ENCODE results near the gene GH2.
A peak's percentile ranks its signal among the peaks of the same experiment; 100 is the strongest.
"Not testable (repeated sequence)": the region's sequence is repeated elsewhere in the genome, so short reads cannot be mapped to it uniquely, and the experiment has no call there.

The GH2 gene

GRCh38 chr17:63880706-63881105, 1.0 kb downstream of the GH2 start:
- intact Hi-C loops (cut with DNase I): no loop called here
- peak in 1 of 10 donors; percentile 52 for DNase-seq

DNA sequence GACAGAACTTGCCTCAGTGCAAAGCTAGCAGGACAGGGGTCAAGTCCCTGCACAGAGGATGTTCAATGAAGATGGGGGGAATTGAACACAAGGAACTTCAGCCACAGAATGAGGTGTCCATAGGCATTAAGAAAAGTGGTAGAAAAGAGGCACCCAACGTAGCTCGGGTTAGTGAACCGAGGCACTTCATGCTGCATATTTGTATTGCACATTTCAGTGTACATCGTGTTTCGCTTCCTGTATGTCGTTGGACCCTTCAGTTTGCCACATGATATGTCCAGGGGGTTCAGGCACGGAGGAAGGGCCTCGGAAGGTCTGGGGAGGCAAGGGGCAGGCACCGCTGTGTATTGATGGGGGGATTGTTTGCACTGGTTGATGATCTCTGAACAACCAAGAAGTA, 3.3 kb downstream of the GH2 start:
- DNase-seq: peak in 1 of 10 donors; percentile 32

DNA sequence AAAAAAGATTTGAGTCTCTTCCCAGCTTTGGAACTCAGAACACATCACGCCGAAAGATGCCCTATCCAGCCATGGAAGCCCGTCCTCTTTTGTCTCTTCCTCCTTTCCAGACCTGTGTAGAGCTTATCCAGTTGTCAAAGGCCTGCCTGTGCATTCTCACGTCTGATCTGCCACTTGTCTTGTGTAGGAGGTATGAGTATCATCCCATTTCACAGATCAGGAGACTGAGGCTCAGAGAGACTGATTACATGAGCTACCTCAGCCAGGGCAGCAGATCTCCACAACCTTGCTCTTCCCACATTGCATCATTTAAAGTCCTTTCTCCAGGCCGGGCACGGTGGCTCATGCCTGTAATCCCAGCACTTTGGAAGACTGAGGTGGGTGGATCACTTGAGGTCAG, 7.1 kb downstream of the GH2 start:
- intact Hi-C loops (cut with DNase I): not testable (repeated sequence)
- DNase-seq: peak in 1 of 10 donors; percentile 14

More for the DNA sequence above, 3.3 kb downstream of the GH2 start:
- intact Hi-C loops (cut with DNase I): not testable (repeated sequence)

GRCh38 chr17:63874061-63874626, 7.6 kb downstream of the GH2 start:
- intact Hi-C loops (cut with DNase I): not testable (repeated sequence)
- DNase-seq: peak in 1 of 10 donors; percentile 10

DNA sequence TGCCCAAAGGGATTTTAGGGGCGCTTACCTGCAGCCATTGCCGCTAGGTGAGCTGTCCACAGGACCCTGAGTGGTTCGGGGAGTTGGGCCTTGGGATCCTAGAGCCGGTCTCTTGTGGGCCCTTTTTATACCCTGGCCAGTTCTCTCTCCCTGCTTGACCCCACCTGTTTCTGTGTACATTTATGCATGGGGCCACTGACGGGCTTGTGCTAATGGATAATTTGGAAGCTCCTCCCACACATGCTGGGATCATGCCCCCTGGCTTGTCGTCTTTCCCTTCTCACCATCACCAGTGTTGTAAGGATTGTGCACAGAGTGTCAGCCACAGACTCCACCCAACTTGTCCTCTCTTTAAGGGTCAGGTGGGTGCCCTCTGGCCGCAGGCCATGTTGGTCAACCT, 8.2 kb downstream of the GH2 start, which contains the start of gene CSH2:
Gene CSH2, minus strand, starts transcription at position 101 of the 400 bp plus-strand sequence. Its CDS starts 63 bp downstream, at position 38.
- DNase-seq: peak in 1 of 10 donors; percentile 18
- intact Hi-C loops (cut with DNase I): not testable (repeated sequence)

DNA sequence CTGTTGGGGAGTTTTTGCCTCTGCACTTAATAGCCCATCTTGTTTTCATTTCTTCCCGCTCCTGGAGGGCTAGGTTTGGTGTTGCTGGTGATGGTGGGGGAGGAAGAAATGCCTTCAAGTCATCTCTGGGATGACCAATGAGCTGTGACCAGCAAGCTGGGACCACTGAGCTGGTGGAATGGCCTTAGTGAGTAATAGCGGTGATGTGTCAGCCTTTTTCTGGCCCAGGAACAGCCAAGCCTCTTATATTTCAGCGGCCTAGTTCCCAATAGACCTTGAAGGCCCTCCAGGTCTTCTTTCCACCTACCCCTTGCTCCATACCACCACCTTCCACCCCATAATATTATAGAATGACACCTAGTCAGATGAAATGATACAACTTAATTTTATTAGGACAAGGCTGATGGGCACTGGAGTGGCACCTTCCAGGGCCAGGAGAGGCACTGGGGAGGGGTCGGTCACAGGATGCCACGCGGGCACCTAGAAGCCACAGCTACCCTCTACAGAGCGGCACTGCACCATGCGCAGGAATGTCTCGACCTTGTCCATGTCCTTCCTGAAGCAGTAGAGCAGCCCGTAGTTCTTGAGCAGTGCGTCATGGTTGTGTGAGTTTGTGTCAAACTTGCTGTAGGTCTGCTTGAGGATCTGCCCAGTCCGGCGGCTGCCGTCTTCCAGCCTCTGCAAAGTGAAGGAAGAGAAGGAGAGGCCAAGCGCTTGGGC, 9.9 kb downstream of the GH2 start:
- intact Hi-C loops (cut with DNase I): not testable (repeated sequence)
- peak in 1 of 10 donors; percentile 25 for DNase-seq

DNA sequence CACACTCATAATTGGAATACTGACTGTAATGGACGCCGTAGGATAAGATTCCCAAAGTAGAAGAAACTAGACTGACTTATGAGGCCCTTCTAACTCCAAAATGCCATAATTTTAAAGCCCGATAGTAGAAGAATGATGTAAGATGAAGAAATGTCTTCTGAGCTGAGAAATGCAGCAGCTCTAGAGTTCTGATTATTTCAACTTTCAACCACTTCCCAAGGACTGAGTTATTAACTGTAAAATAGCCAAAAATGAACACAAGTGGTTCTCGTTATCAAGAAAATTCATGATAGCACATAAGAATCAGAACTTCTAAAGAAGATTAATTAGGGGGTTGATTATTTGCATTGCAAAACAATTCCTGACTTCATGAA, 11.5 kb downstream of the GH2 start:
- intact Hi-C loops (cut with DNase I): not testable (repeated sequence)

GRCh38 chr17:63869491-63870291, 12.1 kb downstream of the GH2 start:
- DNase-seq; intact Hi-C loops (cut with DNase I): not testable (repeated sequence)

More for the DNA sequence above, 11.5 kb downstream of the GH2 start:
- DNase-seq: not testable (repeated sequence)

DNA sequence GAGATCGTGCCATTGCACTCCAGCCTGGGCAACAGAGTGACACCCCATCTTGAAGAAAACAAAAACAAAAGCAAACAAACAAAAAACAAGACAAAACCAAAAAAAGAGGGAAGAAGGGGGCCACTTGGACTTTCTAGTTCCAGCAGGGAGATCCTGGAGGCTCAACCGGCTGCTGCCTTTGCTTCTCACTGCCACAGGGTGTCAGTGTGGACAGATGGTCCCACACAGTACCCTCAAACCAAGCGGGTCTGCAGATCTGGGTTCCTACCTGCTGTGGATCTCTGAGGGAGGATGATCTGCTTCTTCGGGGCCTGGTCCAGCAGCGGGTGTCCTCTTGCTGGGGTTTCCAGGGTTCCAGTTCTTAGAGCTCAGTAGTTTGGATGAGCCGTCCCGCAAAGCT, 15.1 kb downstream of the GH2 start:
- intact Hi-C loops (cut with DNase I): not testable (repeated sequence)
- peak in 1 of 10 donors; percentile 63 for DNase-seq

DNA sequence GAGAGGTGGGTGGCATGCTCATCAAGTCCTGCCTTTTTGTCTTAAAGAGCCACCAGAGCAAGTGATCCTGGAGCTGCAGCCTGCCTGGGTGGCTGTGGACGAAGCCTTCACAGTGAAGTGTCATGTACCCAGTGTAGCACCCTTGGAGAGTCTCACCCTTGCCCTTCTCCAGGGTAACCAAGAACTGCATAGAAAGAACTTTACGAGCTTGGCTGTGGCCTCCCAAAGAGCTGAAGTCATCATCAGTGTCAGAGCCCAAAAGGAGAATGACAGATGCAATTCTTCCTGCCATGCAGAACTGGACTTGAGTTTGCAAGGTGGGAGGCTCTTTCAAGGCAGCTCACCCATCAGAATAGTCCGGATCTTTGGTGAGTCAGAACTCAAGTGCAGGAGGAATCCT, 22.5 kb downstream of the GH2 start:
- intact Hi-C loops (cut with DNase I): no loop called here
- peak in 1 of 10 donors; percentile 27 for DNase-seq

DNA sequence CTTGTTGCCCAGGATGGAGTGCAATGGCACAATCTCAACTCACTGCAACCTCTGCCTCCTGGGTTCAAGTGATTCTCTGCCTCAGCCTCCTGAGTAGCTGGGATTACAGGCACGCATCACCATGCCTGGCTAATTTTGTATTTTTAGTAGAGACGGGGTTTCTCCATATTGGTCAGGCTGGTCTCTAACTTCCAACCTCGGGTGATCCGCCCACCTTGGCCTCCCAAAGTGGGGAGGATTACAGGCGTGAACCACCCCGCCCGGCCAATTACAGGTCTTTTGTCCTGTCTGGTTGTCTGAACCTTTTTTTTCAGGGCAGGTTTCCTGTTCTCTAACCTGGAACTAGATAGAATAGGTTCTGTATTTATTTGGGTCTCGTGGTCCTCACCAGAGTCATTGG, 25.3 kb downstream of the GH2 start:
- DNase-seq: peak in 2 of 10 donors; percentile 52 to 57
- intact Hi-C loops (cut with DNase I): not testable (repeated sequence)

GRCh38 chr17:63855185-63855584, 26.6 kb downstream of the GH2 start:
- DNase-seq: no peak
- intact Hi-C loops (cut with DNase I): no loop called here

DNA sequence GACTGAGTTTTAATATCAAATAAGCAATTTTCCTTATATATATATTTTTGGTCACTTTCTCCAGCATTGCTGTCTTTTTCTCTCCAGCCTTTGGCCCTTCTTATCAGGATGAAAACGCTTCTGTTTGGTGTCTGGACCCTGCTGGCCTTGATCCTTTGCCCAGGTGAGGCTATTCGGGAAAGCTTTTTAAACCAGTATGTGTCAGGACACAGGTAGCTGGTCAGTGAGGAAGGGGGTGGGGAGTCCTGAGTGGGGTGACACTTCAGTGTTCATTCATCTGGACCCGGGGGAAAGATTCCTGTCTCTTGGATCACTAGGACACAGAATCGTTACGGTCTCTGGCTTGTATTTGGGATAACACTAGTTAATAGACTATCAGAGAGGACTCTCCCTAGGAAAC, 27.0 kb downstream of the GH2 start:
- intact Hi-C loops (cut with DNase I): no loop called here
- DNase-seq: no peak

DNA sequence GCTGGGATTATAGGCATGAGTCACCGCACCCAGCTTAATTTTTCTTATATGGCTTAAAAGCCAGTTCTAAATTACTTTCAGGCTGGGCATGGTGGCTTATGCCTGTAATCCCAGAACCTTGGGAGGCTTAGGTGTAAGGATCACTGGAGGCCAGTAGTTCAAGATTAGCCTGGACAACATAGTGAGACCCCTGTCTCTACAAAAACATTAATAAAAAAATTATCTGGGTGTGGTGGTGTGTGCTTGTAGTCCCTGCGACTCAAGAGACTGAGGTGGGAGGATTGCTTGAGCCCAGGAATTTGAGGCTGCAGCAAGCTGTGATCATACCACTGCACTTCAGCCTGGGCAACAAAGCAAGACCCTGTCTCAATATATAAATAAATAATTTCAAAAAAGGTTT, 28.5 kb downstream of the GH2 start:
- DNase-seq: peak in 1 of 10 donors; percentile 5
- intact Hi-C loops (cut with DNase I): no loop called here

GRCh38 chr17:63850401-63850800, 31.3 kb downstream of the GH2 start:
- DNase-seq: no peak
- intact Hi-C loops (cut with DNase I): no loop called here

DNA sequence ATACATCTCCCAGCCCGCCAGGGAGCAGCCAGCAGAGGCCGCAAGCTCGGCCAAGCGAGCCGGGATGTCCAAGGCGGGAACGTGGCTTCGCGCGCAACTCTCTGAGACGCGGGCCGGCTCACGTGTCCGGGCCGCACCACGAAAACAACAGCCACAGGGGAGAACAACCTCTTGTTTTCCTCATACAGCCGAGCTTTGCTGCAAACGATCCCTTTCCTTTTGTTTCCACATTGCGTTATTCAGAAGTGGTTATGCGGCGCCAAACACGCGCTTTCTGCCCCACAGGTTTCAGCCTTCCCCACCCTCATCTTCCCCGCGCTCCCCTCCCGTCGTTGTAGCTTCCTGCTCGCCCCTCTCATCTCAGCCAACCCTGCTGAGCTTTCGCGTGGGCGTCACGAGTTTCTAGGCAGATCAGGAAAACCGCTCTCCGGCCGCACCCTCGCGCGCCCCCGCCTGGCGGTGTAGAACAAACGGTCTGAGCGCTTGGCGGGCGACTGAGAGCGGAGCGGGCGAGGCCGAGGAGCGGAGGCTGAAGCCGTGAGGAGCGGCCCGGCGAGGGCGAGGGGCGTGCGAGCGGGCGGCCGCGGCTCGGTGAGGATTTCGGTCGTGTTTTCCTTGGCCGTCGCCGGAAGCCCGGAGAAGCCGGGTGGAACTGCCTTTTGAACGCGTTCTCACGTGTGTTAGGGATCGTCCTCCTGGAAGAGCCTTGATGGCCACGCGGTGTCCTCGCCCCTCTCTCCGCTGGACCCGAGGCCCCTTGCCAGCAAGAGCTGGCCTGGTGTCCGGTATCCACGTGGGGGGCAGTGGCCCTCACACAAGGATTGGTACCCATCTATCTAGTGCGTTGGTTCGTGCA, 32.7 kb downstream of the GH2 start:
- peak; percentile 82 to 98 (median 92) for DNase-seq
- intact Hi-C loops (cut with DNase I): no loop called here

DNA sequence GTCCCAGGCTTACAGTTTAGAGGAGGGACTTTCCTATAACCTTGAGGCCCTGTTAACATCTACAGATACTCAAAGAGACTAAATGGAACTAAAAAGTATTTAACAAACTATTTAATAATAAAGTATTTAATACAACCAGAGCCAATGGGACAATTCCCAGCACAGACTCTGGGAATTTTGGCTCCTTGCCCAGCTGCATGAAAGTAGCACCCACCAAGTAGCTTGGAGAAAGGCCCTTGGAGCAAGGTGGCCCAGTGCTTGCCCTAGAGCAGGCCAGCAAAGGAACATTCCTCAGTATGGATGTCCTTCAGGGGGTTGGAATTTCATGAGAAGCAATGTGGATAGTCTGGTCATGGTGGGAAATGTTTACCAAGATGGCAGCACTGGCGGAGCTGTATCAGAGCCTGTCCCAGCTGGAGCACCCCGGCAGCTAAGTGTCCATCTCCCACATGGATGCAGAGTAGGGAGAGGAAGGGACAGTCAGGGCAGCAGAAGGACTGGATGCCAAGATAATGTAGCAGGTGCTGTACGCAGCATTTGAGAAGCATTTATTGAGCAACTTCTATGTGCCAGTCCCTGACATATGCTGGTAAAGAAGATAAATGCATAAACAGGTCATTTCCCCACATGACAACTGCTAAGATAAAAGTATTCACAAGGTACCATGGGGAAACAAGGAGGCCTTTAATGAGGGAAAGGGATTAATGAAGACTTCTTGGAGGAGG, 34.1 kb downstream of the GH2 start:
- intact Hi-C loops (cut with DNase I): no loop called here
- DNase-seq: peak in 1 of 10 donors; percentile 44

DNA sequence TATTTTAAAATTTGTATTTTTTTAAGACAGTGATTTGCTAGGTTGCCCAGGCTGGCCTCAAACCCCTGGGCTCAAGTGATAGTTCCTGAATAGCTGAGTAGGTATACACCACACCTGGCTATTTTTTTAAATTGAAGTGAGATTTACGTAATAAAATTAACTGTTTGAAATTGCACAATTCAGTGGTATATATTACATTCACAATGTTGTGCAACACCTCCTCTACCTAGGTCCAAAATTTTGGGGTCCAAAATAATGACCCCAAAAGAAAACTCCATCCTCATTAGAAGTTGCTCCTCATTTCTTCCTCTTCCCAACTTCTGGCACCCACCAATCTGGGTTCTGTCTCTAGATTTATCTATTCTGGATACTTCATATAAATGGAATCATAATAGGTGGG, 36.2 kb downstream of the GH2 start:
- intact Hi-C loops (cut with DNase I): no loop called here
- peak in 1 of 10 donors; percentile 3 for DNase-seq

- no peak for DNase-seq
- intact Hi-C loops (cut with DNase I): loop anchor here (2.0 to 5.0 kb wide), 2 partner anchors 17 to 222 kb away; partner anchors contain the start of genes FTSJ3, MAP3K3 and PSMC5
These were observed 37.6 kb downstream of the GH2 start for GRCh38 chr17:63843910-63844677.
